Lower lobe of right lung (tissue), 2 donors: ENCODE data around the gene PWP1. TPM values are rescaled to one million over a fixed set of nuclear protein-coding genes. Genes with fewer than 3 reads are reported as not detected.

Source experiments
- ATAC-seq, 2 donors: fragments of 200-7000 bp; cut with Tn5 transposase; one replicate each; pipeline ENCODE4 v1.9.1; 2020 to 2022; ENCODE audit warnings: mild to moderate bottlenecking in 2 of 2, moderate library complexity in 2 of 2
- DNase-seq: peaks from one replicate; pipeline ENCODE4 v3.0.0-alpha.2; 2020
- H3K27ac ChIP-seq: fragments of 200-600 bp; one replicate; pipeline ENCODE4 v1.8.0; 2022
- H3K27me3 ChIP-seq: fragments of 200-600 bp; one replicate; pipeline ENCODE4 v1.8.0; 2022; ENCODE audit warnings: low read depth
- H3K36me3 ChIP-seq: fragments of 200-600 bp; one replicate; pipeline ENCODE4 v1.8.0; 2022; ENCODE audit warnings: mild to moderate bottlenecking
- H3K4me1 ChIP-seq: fragments of 200-600 bp; one replicate; pipeline ENCODE4 v1.8.0; 2022
- H3K4me3 ChIP-seq: fragments of 200-600 bp; one replicate; pipeline ENCODE4 v1.8.0; 2022; ENCODE audit warnings: mild to moderate bottlenecking
- H3K9me3 ChIP-seq: fragments of 200-600 bp; one replicate; pipeline ENCODE4 v1.8.0; 2022
- CTCF ChIP-seq: fragments of 200-600 bp; IDR thresholded peaks from one replicate; pipeline ENCODE4 v1.8.0; 2022; ENCODE audit warnings: antibody characterized with exemption, mild to moderate bottlenecking
- intact Hi-C: fragments of 100-400 bp; cut with DNase I; formaldehyde crosslinking; loops from one replicate; pipeline ENCODE4 v1.11.0; 2022
- long read RNA-seq: library from polyadenylated mRNA; unstranded; transcript quantifications from one replicate; pipeline ENCODE4 v2.0.0, GENCODE V29; 2021
- total RNA-seq: library from RNA; stranded (reverse); fragmentation: NEBNext Ultra II Directional; extraction: Animal tissue kit (Norgen Biotek cat#: 25700); gene quantifications from one replicate; pipeline ENCODE4 v1.2.1, GENCODE V29; 2021
- donor health status: DM: no; HTN: yes; CAD: no; lungs with severe emphysema.

Gene PWP1
- total RNA-seq: 24.8 TPM
- long read RNA-seq, transcript PWP1-201 (15 exons, 2,621 nt): major isoform, 33 of 62 reads
- long read RNA-seq, partial matches to known transcripts: 23 of 62 reads
- long read RNA-seq, other reads (novel, unspliced or antisense): 6 of 62 reads

- Histone ChIP-seq H3K9me3 (no peaks in the 10 kb centered on the region), H3K4me1 (peaks cover 22% of the 10 kb centered on the region), H3K27ac (peak within 1 kb of the TSS; percentile 86), H3K27me3 (no peaks in the 10 kb centered on the region), H3K4me3 (peak within 1 kb of the TSS; percentile 95), H3K36me3 (peaks cover 24% of the 10 kb centered on the region)
- ATAC-seq: peak; percentile 98
- TF ChIP-seq CTCF: no peak
- intact Hi-C loops: no loop called here
- DNase-seq: peak; percentile 98
Observed at GRCh38 chr12:107685360-107686248, at the start of gene PWP1. Gene PWP1 (plus strand): TSS chr12:107685799. CDS start chr12:107685900, 101 bp downstream.

DNA sequence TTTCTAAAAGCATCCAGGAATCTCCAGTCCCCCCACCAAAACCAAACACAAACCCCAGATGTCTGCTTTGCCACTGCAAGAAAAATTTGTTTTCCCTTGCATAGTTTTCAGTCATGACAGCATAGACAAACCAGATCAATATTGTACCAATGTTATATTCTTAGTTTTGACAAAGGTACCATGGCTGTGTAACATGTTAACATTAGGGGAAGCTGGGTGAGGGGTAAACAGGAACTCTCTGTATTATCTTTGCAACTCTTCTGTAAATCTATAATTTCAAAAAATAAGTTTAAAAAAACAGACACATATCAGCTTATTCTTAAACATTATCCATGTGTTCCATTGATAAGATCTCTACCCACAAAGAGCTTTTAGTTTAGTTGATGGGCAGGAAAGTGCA, 44.4 kb upstream of the PWP1 start:
- no peak for TF ChIP-seq CTCF
- no peak for DNase-seq
- Histone ChIP-seq H3K9me3 (no peaks in the 10 kb centered on the region), H3K4me1 (no peaks in the 10 kb centered on the region), H3K4me3 (no peak overlapping the region), H3K36me3 (no peaks in the 10 kb centered on the region), H3K27me3 (peaks cover 4% of the 10 kb centered on the region), H3K27ac (no peak overlapping the region)
- no peak for ATAC-seq
- intact Hi-C loops: no loop called here

DNA sequence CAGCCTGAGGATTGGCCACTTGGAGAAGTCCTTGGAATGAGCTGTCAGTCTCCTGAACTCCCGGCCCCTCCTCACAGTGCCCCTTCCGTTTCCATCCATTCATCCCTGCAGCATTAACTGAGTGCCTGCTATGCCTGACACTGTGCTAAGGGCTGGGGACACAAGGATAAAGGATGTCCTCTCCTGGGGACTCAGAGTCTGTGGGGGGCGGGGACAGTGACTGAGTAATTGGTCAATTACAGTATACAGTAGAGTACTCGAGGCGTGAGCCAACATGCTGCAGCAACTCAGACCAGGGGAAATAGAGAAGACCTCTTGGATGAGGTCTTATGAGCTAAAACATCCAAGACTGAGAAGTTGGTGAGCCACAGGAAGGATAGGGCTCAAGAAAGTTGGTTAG, 43.4 kb upstream of the PWP1 start:
- Histone ChIP-seq H3K36me3 (no peaks in the 10 kb centered on the region), H3K27me3 (peaks cover 4% of the 10 kb centered on the region), H3K27ac (no peak overlapping the region), H3K4me1 (no peaks in the 10 kb centered on the region), H3K4me3 (no peak overlapping the region), H3K9me3 (no peaks in the 10 kb centered on the region)
- intact Hi-C loops: no loop called here
- DNase-seq: no peak
- ATAC-seq: no peak
- TF ChIP-seq CTCF: no peak

GRCh38 chr12:107645630-107646333, 39.8 kb upstream of the PWP1 start:
- H3K4me1 ChIP-seq: no peaks in the 10 kb centered on the region
- H3K27ac ChIP-seq: no peak overlapping the region
- intact Hi-C loops: no loop called here
- H3K4me3 ChIP-seq: no peak overlapping the region
- H3K9me3 ChIP-seq: no peaks in the 10 kb centered on the region
- no peaks in the 10 kb centered on the region for H3K27me3 ChIP-seq
- no peaks in the 10 kb centered on the region for H3K36me3 ChIP-seq
- no peak for DNase-seq
- no peak for TF ChIP-seq CTCF
- no peak for ATAC-seq

GRCh38 chr12:107646436-107646835, 39.2 kb upstream of the PWP1 start:
- Histone ChIP-seq H3K4me1 (no peaks in the 10 kb centered on the region), H3K4me3 (no peak overlapping the region), H3K36me3 (no peaks in the 10 kb centered on the region), H3K27me3 (no peaks in the 10 kb centered on the region), H3K27ac (no peak overlapping the region), H3K9me3 (no peaks in the 10 kb centered on the region)
- intact Hi-C loops: no loop called here
- no peak for DNase-seq
- ATAC-seq: no peak
- TF ChIP-seq CTCF: no peak
